Neural cell (in vitro differentiated cells): Measurements from ENCODE around the gene ELOB. TPM values are rescaled to one million over a fixed set of nuclear protein-coding genes. Genes with fewer than 3 reads are reported as not detected.

Experiments used
- H2AFZ ChIP-seq: fragments of 200-600, 300-800 bp; sonication (generic), shearing (Covaris generic); 2 replicates; pipeline ENCODE4 v1.6.0; 2014; ENCODE audit warnings: low read depth, mild to moderate bottlenecking, antibody characterized with exemption, low read length, moderate library complexity
- H3F3A ChIP-seq: fragments of 200-600 bp; shearing (Covaris generic); 2 replicates; pipeline ENCODE4 v1.6.1; 2016; ENCODE audit warnings: mild to moderate bottlenecking, moderate library complexity, mixed read lengths, antibody characterized with exemption, low read length; ENCODE audit not compliant: insufficient read depth, poor library complexity, severe bottlenecking
- H3K27ac ChIP-seq: fragments of 200-600, 300-800 bp; sonication (generic), shearing (Covaris generic); 2 replicates; pipeline ENCODE4 v1.5.1; 2014; ENCODE audit warnings: mild to moderate bottlenecking, low read length, moderate library complexity
- H3K27me3 ChIP-seq: fragments of 300-800, 200-600 bp; sonication (generic), shearing (Covaris generic); 2 replicates; pipeline ENCODE4 v1.6.0; 2014; ENCODE audit warnings: mild to moderate bottlenecking, low read depth, low read length, moderate library complexity; ENCODE audit not compliant: insufficient read depth
- H3K36me3 ChIP-seq: fragments of 300-800, 200-600 bp; sonication (generic), shearing (Covaris generic); 2 replicates; pipeline ENCODE4 v1.5.1; 2014; ENCODE audit warnings: mild to moderate bottlenecking, antibody characterized with exemption, low read length, moderate library complexity; ENCODE audit not compliant: insufficient read depth
- H3K4me2 ChIP-seq: fragments of 300-800, 200-600 bp; sonication (generic), shearing (Covaris generic); 2 replicates; pipeline ENCODE4 v1.6.0; 2014; ENCODE audit warnings: mild to moderate bottlenecking, low read length
- H3K4me3 ChIP-seq: fragments of 300-800, 200-600 bp; sonication (generic), shearing (Covaris generic); 2 replicates; pipeline ENCODE4 v1.5.1; 2014; ENCODE audit warnings: mild to moderate bottlenecking, low read length, moderate library complexity
- H3K79me2 ChIP-seq: fragments of 200-600 bp; shearing (Covaris generic); replicated peaks from 2 replicates; pipeline ENCODE4 v1.6.0; 2014; ENCODE audit warnings: mild to moderate bottlenecking, low read length, moderate library complexity; ENCODE audit not compliant: insufficient read depth
- H3K9ac ChIP-seq: fragments of 300-800, 200-600 bp; sonication (generic), shearing (Covaris generic); 2 replicates; pipeline ENCODE4 v1.6.1; 2016; ENCODE audit warnings: mild to moderate bottlenecking, low read length, mixed read lengths
- H3K9me2 ChIP-seq: fragments of 200-600 bp; shearing (Covaris generic); 2 replicates; pipeline ENCODE4 v1.6.1; 2016; ENCODE audit warnings: mild to moderate bottlenecking, low read length, mixed read lengths; ENCODE audit not compliant: insufficient read depth
- H3K9me3 ChIP-seq: fragments of 200-600, 300-800 bp; sonication (generic), shearing (Covaris generic); 2 replicates; pipeline ENCODE4 v1.6.1; 2016; ENCODE audit warnings: mild to moderate bottlenecking, mixed run types, low read length, moderate library complexity, mixed read lengths
- H4K20me1 ChIP-seq: fragments of 200-600 bp; shearing (Covaris generic); 2 replicates; pipeline ENCODE4 v1.6.1; 2016; ENCODE audit warnings: mild to moderate bottlenecking, mixed run types; ENCODE audit not compliant: insufficient read depth
- CTCF ChIP-seq: fragments of 450-650 bp; IDR thresholded peaks from 2 replicates; pipeline ENCODE4 v1.5.1; 2014; ENCODE audit warnings: antibody characterized with exemption, mild to moderate bottlenecking, moderate library complexity; ENCODE audit not compliant: poor library complexity, severe bottlenecking
- EP300 ChIP-seq: fragments of 450-650 bp; conservative IDR thresholded peaks from 2 replicates; pipeline ENCODE4 v1.6.1; 2014; ENCODE audit warnings: antibody characterized with exemption, mild to moderate bottlenecking, moderate library complexity; ENCODE audit not compliant: poor library complexity, severe bottlenecking
- EZH2 ChIP-seq: fragments of 200-600, 300-800 bp; shearing (Covaris generic), sonication (generic); IDR thresholded peaks from 2 replicates; pipeline ENCODE4 v1.6.1; 2014; ENCODE audit warnings: antibody characterized with exemption, low read length, borderline replicate concordance, mild to moderate bottlenecking; ENCODE audit not compliant: insufficient read depth, poor library complexity, severe bottlenecking
- MXI1 ChIP-seq: fragments of 450-650 bp; conservative IDR thresholded peaks from 2 replicates; pipeline ENCODE4 v1.6.1; 2014; ENCODE audit warnings: antibody characterized with exemption, mild to moderate bottlenecking; ENCODE audit not compliant: poor library complexity, severe bottlenecking
- POLR2AphosphoS5 ChIP-seq: IDR thresholded peaks from 2 replicates; pipeline ENCODE4 v1.6.1; 2012
- RAD21 ChIP-seq: fragments of 450-650 bp; conservative IDR thresholded peaks from 2 replicates; pipeline ENCODE4 v1.6.1; 2014; ENCODE audit warnings: antibody characterized with exemption, mild to moderate bottlenecking, moderate library complexity
- REST ChIP-seq: IDR thresholded peaks from 2 replicates; pipeline ENCODE4 v1.6.1; 2012; ENCODE audit warnings: borderline replicate concordance
- SMC3 ChIP-seq: fragments of 450-650 bp; conservative IDR thresholded peaks from 2 replicates; pipeline ENCODE4 v1.6.1; 2014; ENCODE audit warnings: antibody characterized with exemption, mild to moderate bottlenecking, moderate library complexity; ENCODE audit not compliant: poor library complexity
- TAF1 ChIP-seq: IDR thresholded peaks from 2 replicates; pipeline ENCODE4 v1.6.1; 2012; ENCODE audit warnings: low read depth
- polyA plus RNA-seq: library from polyadenylated mRNA; depleted of rRNA; stranded (reverse); fragments of >200 nt; gene quantifications from 2 replicates; pipeline ENCODE4 v1.2.3, GENCODE V29; 2014

Gene ELOB
- polyA plus RNA-seq, 1 donor from 2014 or later, result 513 TPM

- Histone ChIP-seq H4K20me1 (no peaks in the 10 kb centered on the region), H3K9me3 (peaks cover 19% of the 10 kb centered on the region), H3K4me2 (no peak overlapping the region), H3K27me3 (no peaks in the 10 kb centered on the region), H3K9me2 (no peaks in the 10 kb centered on the region), H2AFZ (no peak overlapping the region), H3F3A (no peaks in the 10 kb centered on the region), H3K27ac (no peak overlapping the region), H3K79me2 (peaks cover 12% of the 10 kb centered on the region), H3K9ac (no peak overlapping the region), H3K36me3 (peaks cover 44% of the 10 kb centered on the region), H3K4me3 (no peak overlapping the region)
- TF ChIP-seq POLR2AphosphoS5 (no peak), REST (no peak), EP300 (no peak), SMC3 (no peak), EZH2 (no peak)
These were observed 9.2 kb downstream of the ELOB start for GRCh38 chr16:2767891-2768290.

- no peak overlapping the region for H3K4me3 ChIP-seq
- peaks cover 25% of the 10 kb centered on the region for H3K9me3 ChIP-seq
- no peaks in the 10 kb centered on the region for H4K20me1 ChIP-seq
- peaks cover 12% of the 10 kb centered on the region for H3K79me2 ChIP-seq
- H3K4me2 ChIP-seq, result no peak overlapping the region
- H3K9ac ChIP-seq, result no peak overlapping the region
- no peak overlapping the region for H2AFZ ChIP-seq
- H3K27me3 ChIP-seq, result no peaks in the 10 kb centered on the region
- no peak overlapping the region for H3K27ac ChIP-seq
- no peak for TF ChIP-seq POLR2AphosphoS5
- no peak for TF ChIP-seq SMC3
- no peak for TF ChIP-seq EZH2
- no peak for TF ChIP-seq CTCF
- TF ChIP-seq EP300, result no peak
- no peak for TF ChIP-seq MXI1
- TF ChIP-seq TAF1, result no peak
- TF ChIP-seq RAD21, result no peak
- TF ChIP-seq REST, result no peak
- no peaks in the 10 kb centered on the region for H3K9me2 ChIP-seq
- peaks cover 47% of the 10 kb centered on the region for H3K36me3 ChIP-seq
- H3F3A ChIP-seq, result no peaks in the 10 kb centered on the region
These were observed 9.8 kb downstream of the ELOB start for GRCh38 chr16:2767140-2767731.
